ENCODE data around the gene OTOGL. TPM values are rescaled to one million over a fixed set of nuclear protein-coding genes. Genes with fewer than 3 reads are reported as not detected.

The OTOGL gene
- total RNA-seq, 2 donors from 2014 or later: 0.59 to 0.74 TPM

GRCh38 chr12:80230068-80230467 is 130.7 kb downstream of the OTOGL start:
- no peaks in the 10 kb centered on the region for H3K4me1 ChIP-seq (replicated peaks)
- no peak for TF ChIP-seq POLR2A (IDR thresholded peaks at IDR 0.05)
- TF ChIP-seq POLR2AphosphoS5 (IDR thresholded peaks at IDR 0.05): no peak
- TF ChIP-seq CTCF (IDR thresholded peaks at IDR 0.05): no peak
- intact Hi-C loops (cut with DNase I): no loop called here
- no peaks in the 10 kb centered on the region for H3K27me3 ChIP-seq (replicated peaks; ENCODE audit: insufficient read depth)
- no peak for DNase-seq (ENCODE audit: low spot score)
- H3K27ac ChIP-seq: no peak overlapping the region
- H3K9me3 ChIP-seq: no peaks in the 10 kb centered on the region
- no peak overlapping the region for H3K4me3 ChIP-seq
- no peaks in the 10 kb centered on the region for H3K36me3 ChIP-seq
- WGBS: 25% methylated on average over 3 of the region's 3 CpGs

- Histone ChIP-seq H3K4me1 (replicated peaks) (no peaks in the 10 kb centered on the region), H3K9me3 (no peaks in the 10 kb centered on the region), H3K36me3 (no peaks in the 10 kb centered on the region), H3K27me3 (replicated peaks; ENCODE audit: insufficient read depth) (no peaks in the 10 kb centered on the region), H3K4me3 (no peak overlapping the region), H3K27ac (no peak overlapping the region)
- intact Hi-C loops (cut with DNase I): no loop called here
- DNase-seq (ENCODE audit: low spot score): no peak
- 95% methylated on average over 1 of the region's 1 CpG for WGBS
- TF ChIP-seq POLR2AphosphoS5 (IDR thresholded peaks at IDR 0.05) (no peak), CTCF (IDR thresholded peaks at IDR 0.05) (no peak), POLR2A (IDR thresholded peaks at IDR 0.05) (no peak)
These were observed 133.5 kb downstream of the OTOGL start for GRCh38 chr12:80232837-80233236.

GRCh38 chr12:80233926-80234325 is 134.6 kb downstream of the OTOGL start:
- intact Hi-C loops (cut with DNase I): no loop called here
- Histone ChIP-seq H3K27me3 (replicated peaks; ENCODE audit: insufficient read depth) (no peaks in the 10 kb centered on the region), H3K27ac (no peak overlapping the region), H3K4me3 (no peak overlapping the region), H3K4me1 (replicated peaks) (no peaks in the 10 kb centered on the region), H3K9me3 (no peaks in the 10 kb centered on the region), H3K36me3 (no peaks in the 10 kb centered on the region)
- no peak for TF ChIP-seq POLR2AphosphoS5 (IDR thresholded peaks at IDR 0.05)
- no peak for TF ChIP-seq POLR2A (IDR thresholded peaks at IDR 0.05)
- no peak for TF ChIP-seq CTCF (IDR thresholded peaks at IDR 0.05)
- DNase-seq (ENCODE audit: low spot score): no peak

- DNase-seq (ENCODE audit: low spot score): no peak
- intact Hi-C loops (cut with DNase I): no loop called here
- no peaks in the 10 kb centered on the region for H3K4me1 ChIP-seq (replicated peaks)
- no peak overlapping the region for H3K27ac ChIP-seq
- H3K9me3 ChIP-seq: no peaks in the 10 kb centered on the region
- TF ChIP-seq CTCF (IDR thresholded peaks at IDR 0.05) (no peak), POLR2A (IDR thresholded peaks at IDR 0.05) (no peak), POLR2AphosphoS5 (IDR thresholded peaks at IDR 0.05) (no peak)
- H3K27me3 ChIP-seq (replicated peaks; ENCODE audit: insufficient read depth): no peaks in the 10 kb centered on the region
- 77% methylated on average over 3 of the region's 3 CpGs for WGBS
- no peaks in the 10 kb centered on the region for H3K36me3 ChIP-seq
- H3K4me3 ChIP-seq: no peak overlapping the region
These were observed 135.3 kb downstream of the OTOGL start for GRCh38 chr12:80234667-80235066.

- TF ChIP-seq CTCF (IDR thresholded peaks at IDR 0.05) (no peak), POLR2A (IDR thresholded peaks at IDR 0.05) (no peak), POLR2AphosphoS5 (IDR thresholded peaks at IDR 0.05) (no peak)
- no peak for DNase-seq (ENCODE audit: low spot score)
- Histone ChIP-seq H3K27me3 (replicated peaks; ENCODE audit: insufficient read depth) (no peaks in the 10 kb centered on the region), H3K36me3 (no peaks in the 10 kb centered on the region), H3K4me1 (replicated peaks) (no peaks in the 10 kb centered on the region), H3K4me3 (no peak overlapping the region), H3K9me3 (no peaks in the 10 kb centered on the region), H3K27ac (no peak overlapping the region)
- intact Hi-C loops (cut with DNase I): no loop called here
These were observed 136.6 kb downstream of the OTOGL start for GRCh38 chr12:80235944-80236343.
